B cell (primary cell): ENCODE measurements around the gene PRSS16. TPM values are rescaled to one million over a fixed set of nuclear protein-coding genes. Genes with fewer than 3 reads are reported as not detected.

Source experiments
- ATAC-seq: fragments of 200-7000 bp; cut with Tn5 transposase; one replicate; pipeline ENCODE4 v1.10.0; 2021; ENCODE audit warnings: low read depth, mild to moderate bottlenecking, moderate number of reproducible peaks, moderate library complexity
- CTCF ChIA-PET: fragments of 350-600 bp; sonication (Branson Sonifier 250); formaldehyde crosslinking; loops from one replicate; lab custom pipeline; 2021; ENCODE audit warnings: antibody characterized with exemption, inconsistent platforms; lab: Charles Lee
- POLR2A ChIA-PET: fragments of 350-600 bp; sonication (Branson Sonifier 250); formaldehyde crosslinking; loops from one replicate; lab custom pipeline; 2021; ENCODE audit warnings: antibody characterized with exemption; lab: Charles Lee
- DNase-seq: peaks from one replicate; pipeline ENCODE4 v3.0.0; 2013
- H2AFZ ChIP-seq: 2 replicates; pipeline ENCODE4 v1.6.1; 2012; ENCODE audit warnings: mild to moderate bottlenecking, low read depth, low read length; ENCODE audit not compliant: insufficient read depth, poor library complexity, severe bottlenecking
- H3K27ac ChIP-seq, 2 donors: 1 replicate in 1 of 2; 2 replicates in 1 of 2; pipeline ENCODE4 v1.5.1; 2012 to 2013; ENCODE audit warnings: low read length in 2 of 2, mild to moderate bottlenecking in 2 of 2, moderate library complexity in 1 of 2
- H3K27me3 ChIP-seq, 4 experiments: fragments of 200-600 bp in 1 of 4; sonication (generic) in 1 of 4; replicated peaks in 1 of 4; 1 replicate in 2 of 4; 2 replicates in 2 of 4; pipeline versions ENCODE4 v1.6.1 to v1.7.0; 2013 to 2016; ENCODE audit warnings: low read length in 3 of 4, mild to moderate bottlenecking in 2 of 4, mixed read lengths in 1 of 4, moderate library complexity in 1 of 4; ENCODE audit not compliant: insufficient read depth in 4 of 4, control insufficient read depth in 3 of 4; ENCODE audit errors: control extremely low read depth in 1 of 4
- H3K36me3 ChIP-seq, 2 experiments: replicated peaks in 1 of 2; 1 replicate in 1 of 2; 2 replicates in 1 of 2; pipeline versions ENCODE4 v1.6.1 to v1.7.1; 2013; ENCODE audit warnings: low read length in 1 of 2; ENCODE audit not compliant: insufficient read depth in 2 of 2, control insufficient read depth in 1 of 2; ENCODE audit errors: control extremely low read depth in 1 of 2, extremely low read depth in 1 of 2
- H3K4me1 ChIP-seq, 2 donors: fragments of 200-600 bp in 1 of 2; sonication (generic) in 1 of 2; 1 replicate in 1 of 2; 2 replicates in 1 of 2; pipeline versions ENCODE4 v1.5.1 to v1.6.1; 2013 to 2017; ENCODE audit warnings: low read length in 2 of 2; ENCODE audit not compliant: control insufficient read depth in 2 of 2, insufficient read depth in 2 of 2
- H3K4me2 ChIP-seq: replicated peaks from 2 replicates; pipeline ENCODE3; 2012; ENCODE audit warnings: mild to moderate bottlenecking, low read depth, low read length; ENCODE audit not compliant: poor library complexity, severe bottlenecking
- H3K4me3 ChIP-seq, 5 experiments: fragments of 200-600 bp in 1 of 5; sonication (generic) in 1 of 5; 1 replicate in 3 of 5; 2 replicates in 2 of 5; pipeline versions ENCODE4 v1.5.1 to v1.7.0; 2011 to 2016; ENCODE audit warnings: low read length in 4 of 5, mild to moderate bottlenecking in 4 of 5, low read depth in 2 of 5, control low read depth in 1 of 5, moderate library complexity in 1 of 5; ENCODE audit not compliant: insufficient read depth in 1 of 5; ENCODE audit errors: control extremely low read depth in 1 of 5, extremely low read depth in 1 of 5
- H3K79me2 ChIP-seq: fragments of 200-600 bp; sonication (generic); one replicate; pipeline ENCODE4 v1.6.0; 2016; ENCODE audit warnings: low read length; ENCODE audit not compliant: control insufficient read depth, insufficient read depth
- H3K9ac ChIP-seq: fragments of 200-600 bp; sonication (generic); 2 replicates; pipeline ENCODE4 v1.6.1; 2017; ENCODE audit warnings: mild to moderate bottlenecking, low read length, moderate library complexity
- H3K9me3 ChIP-seq, 3 donors: one replicate each; pipeline versions ENCODE4 v1.6.1 to v1.7.1; 2013; ENCODE audit warnings: low read length in 2 of 3; ENCODE audit not compliant: control insufficient read depth in 2 of 3, insufficient read depth in 1 of 3; ENCODE audit errors: control extremely low read depth in 1 of 3
- H4K20me1 ChIP-seq: 2 replicates; pipeline ENCODE4 v1.6.0; 2012; ENCODE audit warnings: mild to moderate bottlenecking, low read length; ENCODE audit not compliant: insufficient read depth, control insufficient read depth, poor library complexity, severe bottlenecking
- H3K27ac Mint-ChIP-seq: one replicate; pipeline ENCODE4 v1.8.0; 2021; ENCODE audit warnings: mixed read lengths
- H3K27me3 Mint-ChIP-seq: one replicate; pipeline ENCODE4 v1.8.0; 2021; ENCODE audit warnings: mixed read lengths
- H3K4me1 Mint-ChIP-seq: one replicate; pipeline ENCODE4 v1.8.0; 2021; ENCODE audit warnings: mixed read lengths
- H3K4me3 Mint-ChIP-seq: one replicate; pipeline ENCODE4 v1.8.0; 2021; ENCODE audit warnings: mixed read lengths
- H3K9me3 Mint-ChIP-seq: one replicate; pipeline ENCODE4 v1.8.0; 2022; ENCODE audit warnings: mixed read lengths; ENCODE audit not compliant: insufficient read depth
- EZH2 ChIP-seq: IDR thresholded peaks from 2 replicates; pipeline ENCODE4 v1.6.1; 2012; ENCODE audit warnings: borderline replicate concordance, low read depth, mild to moderate bottlenecking, moderate library complexity, low read length; ENCODE audit not compliant: insufficient read depth, poor library complexity, severe bottlenecking
- WGBS: methylation state at CpG from one replicate; pipeline ENCODE4 v1.1.5; 2013; ENCODE audit warnings: missing lambda C conversion rate; ENCODE audit not compliant: insufficient coverage; 5-methylcytosine and 5-hydroxymethylcytosine counted together
- intact Hi-C: fragments of 100-400 bp; cut with micrococcal nuclease; formaldehyde crosslinking; loops from one replicate; pipeline ENCODE4 v1.10.0; 2022
- polyA plus RNA-seq: library from polyadenylated mRNA; depleted of rRNA; stranded (reverse); fragments of >200 nt; gene quantifications from 2 replicates; pipeline ENCODE4 v1.2.3, GENCODE V29; 2012
- total RNA-seq, 2 donors: library from RNA; stranded (reverse); fragments of 120-200 nt in 1 of 2; gene quantifications; 1 replicate in 1 of 2; 2 replicates in 1 of 2; pipeline versions ENCODE4 v1.2.3 to v1.2.4, GENCODE V29; 2013 to 2022
- TF ChIP-seq, protein P1 (sequence below): fragments of 200-600 bp; IDR thresholded peaks from one replicate; pipeline ENCODE4 v1.8.0; 2022; ENCODE audit warnings: antibody characterized with exemption, mild to moderate bottlenecking

PRSS16 gene
- total and polyA plus RNA-seq, 2 donors (not counting 1 experiment from before 2014, with no cell fraction given), result 1.3 to 2.4 TPM

DNA sequence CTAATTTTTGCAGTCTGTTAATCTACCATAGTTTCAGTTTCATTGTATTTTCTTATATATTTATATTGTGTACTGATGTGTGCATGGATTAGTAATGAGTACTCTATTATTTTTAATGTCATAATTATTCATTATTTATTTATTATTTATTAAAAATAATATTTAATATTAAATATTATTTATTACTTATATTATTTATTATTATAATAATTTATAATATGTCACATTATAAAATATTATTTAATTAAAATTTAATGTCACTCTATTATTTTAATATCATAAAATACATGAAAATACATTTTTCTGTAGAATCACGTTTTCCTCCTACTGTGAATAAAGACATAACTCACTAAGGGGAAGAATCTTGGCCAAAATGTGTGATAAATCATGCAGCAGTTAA, 34.1 kb downstream of the PRSS16 start:
- Mint-ChIP-seq H3K4me1 (no peaks in the 10 kb centered on the region), H3K27ac (no peak overlapping the region), H3K9me3 (peaks cover 7% of the 10 kb centered on the region), H3K4me3 (no peak overlapping the region), H3K27me3 (peaks cover 72% of the 10 kb centered on the region)
- no peak overlapping the region for H3K4me3 ChIP-seq
- H3K9ac ChIP-seq, result no peak overlapping the region
- H3K27me3 ChIP-seq, result peaks cover 2 to 89% (median 75%) of the 10 kb centered on the region in 4 experiments
- H3K4me1 ChIP-seq, result peaks cover 8 to 14% of the 10 kb centered on the region in 2 donors
- no peak overlapping the region for H3K27ac ChIP-seq
- H2AFZ ChIP-seq, result no peak overlapping the region
- DNase-seq (no peak), ATAC-seq (no peak)
- no peaks in the 10 kb centered on the region for H3K79me2 ChIP-seq
- H3K9me3 ChIP-seq, result peaks cover 4 to 59% (median 33%) of the 10 kb centered on the region in 3 donors
- POLR2A ChIA-PET, result interaction anchor here (0.7 kb wide), 1 partner anchor 472 kb away, joined by 6 read pairs; no protein-coding TSS in a partner anchor
- CTCF ChIA-PET, result no interaction called here
- intact Hi-C loops, result loop anchor here (5.0 kb wide), 1 partner anchor 391 kb away; no protein-coding TSS in a partner anchor
- no peaks in the 10 kb centered on the region for H3K36me3 ChIP-seq
- H4K20me1 ChIP-seq, result no peaks in the 10 kb centered on the region
- WGBS, result no CpG with 5 or more reads among the region's 1 CpG
- no peak for TF ChIP-seq EZH2
- TF ChIP-seq, protein P1, sequence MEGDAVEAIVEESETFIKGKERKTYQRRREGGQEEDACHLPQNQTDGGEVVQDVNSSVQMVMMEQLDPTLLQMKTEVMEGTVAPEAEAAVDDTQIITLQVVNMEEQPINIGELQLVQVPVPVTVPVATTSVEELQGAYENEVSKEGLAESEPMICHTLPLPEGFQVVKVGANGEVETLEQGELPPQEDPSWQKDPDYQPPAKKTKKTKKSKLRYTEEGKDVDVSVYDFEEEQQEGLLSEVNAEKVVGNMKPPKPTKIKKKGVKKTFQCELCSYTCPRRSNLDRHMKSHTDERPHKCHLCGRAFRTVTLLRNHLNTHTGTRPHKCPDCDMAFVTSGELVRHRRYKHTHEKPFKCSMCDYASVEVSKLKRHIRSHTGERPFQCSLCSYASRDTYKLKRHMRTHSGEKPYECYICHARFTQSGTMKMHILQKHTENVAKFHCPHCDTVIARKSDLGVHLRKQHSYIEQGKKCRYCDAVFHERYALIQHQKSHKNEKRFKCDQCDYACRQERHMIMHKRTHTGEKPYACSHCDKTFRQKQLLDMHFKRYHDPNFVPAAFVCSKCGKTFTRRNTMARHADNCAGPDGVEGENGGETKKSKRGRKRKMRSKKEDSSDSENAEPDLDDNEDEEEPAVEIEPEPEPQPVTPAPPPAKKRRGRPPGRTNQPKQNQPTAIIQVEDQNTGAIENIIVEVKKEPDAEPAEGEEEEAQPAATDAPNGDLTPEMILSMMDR, result no peak
- no peak overlapping the region for H3K4me2 ChIP-seq

GRCh38 chr6:27283279-27283678, 35.8 kb downstream of the PRSS16 start:
- H3K36me3 ChIP-seq, result no peaks in the 10 kb centered on the region
- H4K20me1 ChIP-seq, result no peaks in the 10 kb centered on the region
- H3K9ac ChIP-seq, result no peak overlapping the region
- peaks cover 8 to 15% of the 10 kb centered on the region in 2 donors for H3K4me1 ChIP-seq
- H2AFZ ChIP-seq, result no peak overlapping the region
- Mint-ChIP-seq H3K4me3 (peak overlapping the region; percentile 16), H3K4me1 (no peaks in the 10 kb centered on the region), H3K27ac (peak overlapping the region; percentile 67), H3K9me3 (peaks cover 4% of the 10 kb centered on the region), H3K27me3 (peaks cover 74% of the 10 kb centered on the region)
- peak; percentile 45 for DNase-seq
- intact Hi-C loops, result loop anchor here (5.0 kb wide), 1 partner anchor 389 kb away; no protein-coding TSS in a partner anchor
- no peak for ATAC-seq
- WGBS, result 23% methylated on average over 6 of the region's 16 CpGs
- CTCF ChIA-PET, result no interaction called here
- H3K4me3 ChIP-seq, result no peak overlapping the region
- H3K27ac ChIP-seq, result no peak overlapping the region
- H3K4me2 ChIP-seq, result no peak overlapping the region
- TF ChIP-seq EZH2, result no peak
- TF ChIP-seq, protein P1, result no peak
- H3K79me2 ChIP-seq, result no peaks in the 10 kb centered on the region
- H3K9me3 ChIP-seq, result peaks cover 4 to 53% (median 33%) of the 10 kb centered on the region in 3 donors
- POLR2A ChIA-PET, result no interaction called here
- H3K27me3 ChIP-seq, result peaks cover 2 to 86% (median 75%) of the 10 kb centered on the region in 4 experiments
